Stimulated activated CD4-positive, alpha-beta T cell treated with anti-CD3 and anti-CD28 coated beads, Interleukin-15, amount 100 ng/mL, for 48 hours (primary cell): ENCODE results near the gene STIM1.

Experiments used
- DNase-seq, 2 donors: peaks; one replicate each; pipeline ENCODE4 v3.0.0-alpha.2; 2020; ENCODE audit warnings: low read depth in 2 of 2

Gene STIM1

DNA sequence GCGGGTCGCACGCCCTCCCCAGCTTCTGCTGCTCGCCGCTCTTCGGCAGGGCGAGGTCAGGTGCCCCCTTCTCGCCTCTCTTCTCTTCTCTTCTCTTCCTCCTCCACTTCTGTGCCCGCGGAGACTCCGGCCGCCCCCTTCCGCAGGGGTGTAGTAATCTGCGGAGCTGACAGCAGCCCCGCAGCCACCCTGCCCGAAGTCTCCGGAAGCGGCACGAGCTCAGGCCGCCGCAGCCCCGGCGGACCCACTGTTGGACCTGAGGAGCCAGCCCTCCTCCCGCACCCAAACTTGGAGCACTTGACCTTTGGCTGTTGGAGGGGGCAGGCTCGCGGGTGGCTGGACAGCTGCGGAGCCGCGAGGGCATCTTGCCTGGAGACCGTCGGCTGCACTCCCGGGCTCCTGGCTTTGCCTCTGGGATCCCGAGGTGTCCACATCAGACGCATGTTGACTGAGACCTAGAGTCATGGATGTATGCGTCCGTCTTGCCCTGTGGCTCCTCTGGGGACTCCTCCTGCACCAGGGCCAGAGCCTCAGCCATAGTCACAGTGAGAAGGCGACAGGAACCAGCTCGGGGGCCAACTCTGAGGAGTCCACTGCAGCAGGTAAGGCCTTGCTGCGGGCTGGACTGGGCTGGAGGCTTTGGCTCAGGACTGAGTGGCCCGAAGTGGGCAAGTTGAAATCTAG is 486 bp downstream of the STIM1 start:
- peak in 1 of 2 donors; percentile 35 for DNase-seq

DNA sequence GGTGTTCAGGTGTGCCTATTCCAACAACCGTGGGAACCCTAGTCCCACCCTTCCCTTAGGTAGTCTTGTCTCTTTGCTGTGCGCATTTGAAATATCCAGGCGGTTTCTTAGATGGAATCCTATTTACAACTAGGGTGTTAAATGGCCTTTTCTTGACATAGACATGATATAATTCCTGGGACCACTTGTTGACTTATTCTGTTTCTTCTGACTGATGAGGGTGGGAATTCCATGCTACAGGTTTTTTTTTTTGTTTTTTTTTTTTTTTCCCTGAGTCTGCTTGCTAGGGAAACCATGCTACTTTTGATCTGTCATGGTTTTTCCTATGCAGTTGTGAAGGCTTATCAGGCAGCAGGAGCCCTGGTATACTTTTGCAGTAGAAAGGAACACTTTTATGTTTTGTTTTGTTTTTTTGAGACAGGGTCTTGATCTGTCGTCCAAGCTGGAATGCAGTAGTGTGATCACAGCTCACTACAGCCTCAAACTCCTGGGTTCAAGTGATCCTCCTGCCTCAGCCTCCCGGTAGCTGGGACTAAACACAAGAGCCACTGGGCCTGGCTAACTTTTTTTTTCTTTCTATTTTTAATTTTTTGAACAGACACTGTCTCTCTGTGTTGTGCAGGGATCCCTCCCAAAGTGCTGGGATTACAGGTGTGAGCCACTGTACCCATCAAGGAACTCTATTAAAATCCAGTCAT is 1.5 kb downstream of the STIM1 start:
- DNase-seq = no peak

DNA sequence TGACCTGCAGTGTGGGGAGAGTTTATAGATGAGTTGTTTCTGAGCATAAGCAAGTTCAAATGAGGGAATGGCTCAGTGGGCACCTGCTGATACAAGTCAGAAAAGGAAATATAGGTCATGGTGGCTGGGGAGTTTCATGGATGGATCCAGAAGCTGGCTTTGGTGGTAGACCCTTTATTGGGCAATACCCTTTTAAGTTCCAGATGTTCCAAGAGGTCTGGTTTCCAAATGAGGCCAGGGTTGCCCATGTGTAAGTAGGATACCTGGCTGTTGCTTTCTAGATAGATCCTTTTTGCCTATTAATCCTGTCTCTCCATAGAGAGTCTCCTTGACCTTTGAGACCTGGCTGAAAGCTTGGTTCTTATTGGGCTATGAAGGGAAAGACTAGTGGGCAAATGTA is 2.2 kb downstream of the STIM1 start:
- no peak for DNase-seq

DNA sequence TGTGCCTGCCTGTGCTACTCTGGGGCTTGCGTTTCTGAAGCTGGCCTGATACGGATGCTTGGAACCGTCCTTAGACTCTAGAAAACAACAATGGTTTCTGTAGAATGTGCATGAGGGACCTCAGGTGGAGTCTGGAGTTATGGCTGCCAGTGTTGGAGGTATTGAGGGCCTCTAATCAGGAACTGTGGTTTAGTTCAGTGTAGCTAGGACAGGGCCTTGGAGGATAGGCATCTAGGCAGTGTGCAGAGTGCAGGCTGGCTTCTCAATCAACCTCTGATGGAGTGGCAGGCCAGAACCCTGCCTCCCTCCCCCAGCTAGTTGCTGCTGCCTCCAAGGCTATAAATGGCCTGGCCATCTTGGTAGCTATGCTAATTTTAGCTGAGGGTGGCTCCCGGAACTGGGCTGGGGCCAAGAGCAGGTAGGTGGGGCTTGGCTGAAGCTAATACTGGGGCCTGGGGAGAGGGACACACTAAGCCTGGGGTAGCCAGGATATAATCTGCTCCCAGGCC is 4.0 kb downstream of the STIM1 start:
- no peak for DNase-seq

DNA sequence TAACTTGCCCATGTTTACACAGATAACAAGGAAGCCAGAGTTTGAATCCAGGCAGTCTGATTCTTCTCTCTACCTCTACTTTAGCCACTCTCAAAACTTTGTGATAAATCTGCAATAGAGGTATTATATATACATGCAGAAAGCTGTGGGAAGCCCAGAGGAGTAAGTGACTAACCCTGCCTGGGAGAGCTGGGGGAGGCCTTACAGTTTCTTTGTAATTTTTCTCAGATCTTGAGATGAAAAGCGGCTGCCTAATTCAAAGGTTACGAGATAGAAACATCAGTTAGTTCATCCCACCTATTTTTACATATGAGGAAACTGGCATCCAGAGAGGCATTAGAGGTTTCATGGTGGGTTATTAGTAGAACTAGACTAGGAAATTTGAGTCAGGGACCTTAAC is 4.9 kb downstream of the STIM1 start:
- DNase-seq = peak in 1 of 2 donors; percentile 45

DNA sequence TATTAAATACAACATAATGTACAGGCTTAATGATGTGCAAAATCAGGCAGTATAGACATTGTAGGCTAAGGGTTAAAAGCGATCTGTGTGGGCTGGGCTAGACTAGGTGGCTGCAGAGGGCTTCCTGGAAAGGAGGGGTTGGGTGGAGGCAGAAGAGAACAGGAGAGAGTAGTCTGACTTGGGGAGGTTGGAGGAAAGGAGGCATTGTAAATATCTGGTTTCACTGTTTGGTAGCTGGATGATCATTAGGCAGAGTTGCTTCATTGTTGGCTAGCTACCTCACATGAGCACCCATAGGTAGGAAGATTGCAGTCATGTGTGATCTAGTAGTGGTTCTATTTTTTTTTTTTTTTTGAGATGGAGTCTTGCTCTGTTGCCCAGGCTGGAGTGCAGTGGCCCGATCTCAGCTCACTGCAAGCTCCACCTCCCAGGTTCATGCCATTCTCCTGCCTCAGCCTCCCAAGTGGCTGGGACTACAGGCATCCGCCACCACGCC is 5.5 kb downstream of the STIM1 start:
- peak in 1 of 2 donors; percentile 30 for DNase-seq

DNA sequence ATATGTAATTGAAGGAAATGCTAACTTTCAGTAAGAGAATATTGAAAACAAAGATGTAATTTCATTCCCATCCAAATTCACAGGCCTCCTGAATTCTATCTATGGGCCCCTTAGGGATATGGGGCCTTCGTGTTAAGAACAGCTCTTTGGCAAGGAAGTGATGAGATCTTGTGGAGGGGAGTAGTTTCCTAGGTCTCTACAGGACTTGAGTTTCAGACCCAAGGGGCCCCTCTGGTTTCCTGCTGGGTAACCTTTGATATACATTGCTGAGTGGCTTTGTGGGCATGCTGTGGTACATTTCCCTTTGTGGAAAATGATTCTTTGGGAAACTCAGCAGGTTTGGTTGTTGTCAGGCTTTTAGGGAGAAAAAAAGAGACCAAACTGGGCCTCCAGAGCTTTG is 6.2 kb downstream of the STIM1 start:
- no peak for DNase-seq

DNA sequence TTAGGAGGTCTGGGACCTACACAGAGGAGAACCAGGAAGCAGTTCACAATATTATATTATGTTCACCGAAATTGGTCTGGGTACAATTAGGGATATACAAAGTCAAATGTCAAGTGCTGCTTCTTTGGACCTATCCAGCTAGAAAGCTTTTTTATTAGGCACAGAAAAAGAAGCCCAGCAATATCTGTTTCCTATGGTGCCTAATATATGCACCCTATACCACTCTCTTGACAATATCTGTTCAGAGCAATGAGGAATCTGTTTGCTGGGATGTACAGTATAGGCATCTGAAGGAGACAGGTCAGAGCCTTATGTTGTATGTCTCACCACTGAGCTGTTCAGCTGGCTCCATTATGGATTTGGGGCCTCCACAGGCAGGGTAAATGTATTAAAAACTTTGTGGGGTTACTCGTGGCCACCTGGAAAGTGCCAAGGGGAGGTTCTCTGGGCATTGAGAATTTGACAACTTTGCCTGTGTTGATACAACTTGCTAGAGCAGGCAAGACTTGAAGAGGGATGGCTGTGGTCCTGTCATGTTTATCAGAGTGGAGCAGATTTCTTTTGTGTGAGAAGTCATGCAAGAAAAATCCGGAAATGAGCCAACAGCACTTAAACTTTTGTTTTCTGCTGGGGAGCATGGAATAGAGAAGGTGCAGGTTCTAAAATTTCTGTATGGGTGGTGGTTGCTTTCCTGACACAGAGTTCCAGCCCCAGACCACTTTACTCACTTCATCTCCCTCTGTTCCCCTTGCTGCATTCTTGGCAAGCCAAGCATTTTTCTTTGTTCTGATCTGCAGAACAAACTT is 10.1 kb downstream of the STIM1 start:
- DNase-seq = no peak

DNA sequence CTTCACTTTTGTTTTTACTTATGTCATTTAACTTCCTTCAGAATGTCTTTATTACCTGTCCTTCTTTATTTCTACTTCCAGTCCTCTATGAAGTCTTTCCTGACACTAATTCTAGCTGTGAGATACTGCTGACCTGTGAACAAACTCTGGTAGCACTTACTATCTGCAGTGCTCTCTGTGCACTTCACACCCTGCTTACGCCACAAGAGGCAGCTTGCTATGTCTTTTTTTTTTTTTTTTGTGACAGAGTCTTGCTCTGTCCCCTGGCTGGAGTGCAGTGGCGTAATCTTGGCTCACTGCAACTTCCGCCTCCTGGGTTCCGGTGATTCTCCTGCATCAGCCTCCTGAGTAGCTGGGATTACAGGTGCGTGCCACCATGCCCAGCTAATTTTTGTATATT is 10.7 kb downstream of the STIM1 start:
- no peak for DNase-seq

DNA sequence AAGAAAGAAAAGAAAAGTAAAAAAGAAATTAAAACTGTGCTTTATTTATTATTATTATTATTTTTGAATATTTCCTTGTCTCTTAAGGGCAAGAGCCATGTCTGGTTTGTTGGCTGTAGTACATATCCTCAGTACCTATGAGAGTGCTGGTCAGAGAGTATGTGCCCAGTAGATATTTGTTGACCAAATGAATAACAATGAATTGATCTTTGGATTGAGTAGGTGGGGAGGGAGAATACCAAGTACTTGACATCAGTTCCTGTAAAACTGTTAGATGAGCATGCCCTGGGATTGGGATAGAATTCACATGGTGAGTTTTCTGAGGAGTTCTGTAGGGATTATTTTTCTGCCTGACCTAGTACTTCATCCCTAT is 11.4 kb downstream of the STIM1 start:
- DNase-seq = no peak

DNA sequence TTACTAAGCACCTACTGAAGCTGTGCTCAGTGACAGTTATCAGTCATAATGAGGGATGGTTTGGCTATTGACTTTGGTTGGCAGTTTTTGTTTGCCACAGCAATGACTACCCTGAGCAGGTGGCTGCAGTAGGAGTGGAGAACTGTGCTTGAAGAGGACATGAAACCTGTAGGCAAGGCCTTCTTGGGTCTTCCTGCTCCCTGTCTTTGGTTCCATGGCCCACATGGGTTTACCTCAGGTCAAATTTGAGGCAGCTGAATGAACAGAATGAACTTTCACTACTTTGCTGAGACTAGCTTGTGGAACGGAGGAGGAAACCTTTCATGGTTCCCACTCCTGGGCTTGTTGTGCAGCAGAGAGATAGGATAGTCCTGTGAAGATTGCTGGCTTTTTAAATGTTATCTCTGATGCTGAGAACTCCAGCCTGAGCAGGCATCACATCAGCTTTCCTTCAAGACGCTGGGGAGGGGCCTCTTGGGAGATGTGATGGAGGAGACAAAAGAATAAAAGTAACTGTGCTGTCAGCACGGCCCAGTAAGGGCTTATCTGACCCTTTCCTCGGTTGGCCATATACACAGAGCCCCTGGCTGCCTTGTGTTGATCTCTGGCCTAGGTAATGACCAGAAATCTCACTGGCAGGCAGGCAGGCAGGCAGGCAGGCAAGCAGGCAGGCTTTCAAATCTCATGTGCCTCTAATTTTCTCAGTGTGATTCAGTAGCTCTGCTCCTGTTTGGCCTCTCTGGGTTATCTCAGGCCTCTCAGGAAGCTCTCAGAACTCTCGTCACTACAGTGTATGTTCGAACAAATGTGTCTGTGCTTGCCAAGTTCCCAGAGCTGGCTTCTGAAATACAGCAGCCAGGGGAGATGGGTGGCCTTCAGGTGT is 12.0 kb downstream of the STIM1 start:
- peak in 1 of 2 donors; percentile 27 for DNase-seq

DNA sequence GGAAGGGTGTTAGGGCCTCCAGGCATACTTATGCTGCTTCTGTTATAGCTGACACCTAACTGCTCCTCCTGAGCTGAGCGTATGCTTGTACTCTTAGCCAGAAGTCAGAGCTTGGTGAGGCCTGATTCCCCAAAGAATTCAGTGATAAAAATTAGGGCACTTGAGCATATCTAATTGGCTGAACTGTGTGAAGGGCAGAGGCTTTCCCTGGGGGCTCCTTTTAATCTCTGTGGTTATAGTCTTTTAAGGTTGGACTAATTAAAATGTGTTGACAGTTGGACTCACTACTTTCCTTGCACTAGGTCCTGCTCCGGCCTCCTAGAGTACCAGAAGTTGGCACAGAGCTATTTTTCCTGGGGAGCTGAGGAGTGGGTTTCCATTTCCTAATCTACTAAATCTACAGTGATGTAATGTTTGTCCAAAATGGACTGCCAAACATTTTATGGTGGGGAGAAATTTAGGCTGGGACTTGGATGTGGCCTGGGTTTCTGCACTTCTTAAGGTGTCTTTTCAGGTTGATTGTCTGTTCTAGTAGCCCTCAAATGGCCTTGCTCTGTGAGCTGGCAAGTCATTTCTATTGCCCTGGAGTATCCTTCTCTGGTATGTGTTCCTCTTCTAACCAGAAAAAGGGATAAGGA is 18.4 kb downstream of the STIM1 start:
- DNase-seq = no peak

DNA sequence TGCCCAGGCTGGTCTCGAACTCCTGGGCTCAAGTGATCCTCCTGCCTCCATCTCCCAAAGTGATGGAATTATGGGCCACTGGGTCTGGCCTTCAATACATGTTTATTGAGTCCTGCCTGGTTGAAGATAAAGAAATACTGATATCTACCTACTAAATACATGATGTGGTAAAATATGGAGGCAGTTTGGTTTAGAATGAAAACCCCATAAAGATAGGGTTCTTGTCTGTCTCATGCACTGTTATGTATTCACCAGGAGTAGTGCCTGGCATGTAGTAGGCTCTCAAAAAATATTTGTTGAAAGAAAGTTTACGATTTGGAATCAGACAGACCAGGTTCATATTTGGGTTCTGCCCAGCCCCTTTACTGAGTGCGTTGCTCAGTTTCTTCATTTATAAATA is 21.1 kb downstream of the STIM1 start:
- no peak for DNase-seq

DNA sequence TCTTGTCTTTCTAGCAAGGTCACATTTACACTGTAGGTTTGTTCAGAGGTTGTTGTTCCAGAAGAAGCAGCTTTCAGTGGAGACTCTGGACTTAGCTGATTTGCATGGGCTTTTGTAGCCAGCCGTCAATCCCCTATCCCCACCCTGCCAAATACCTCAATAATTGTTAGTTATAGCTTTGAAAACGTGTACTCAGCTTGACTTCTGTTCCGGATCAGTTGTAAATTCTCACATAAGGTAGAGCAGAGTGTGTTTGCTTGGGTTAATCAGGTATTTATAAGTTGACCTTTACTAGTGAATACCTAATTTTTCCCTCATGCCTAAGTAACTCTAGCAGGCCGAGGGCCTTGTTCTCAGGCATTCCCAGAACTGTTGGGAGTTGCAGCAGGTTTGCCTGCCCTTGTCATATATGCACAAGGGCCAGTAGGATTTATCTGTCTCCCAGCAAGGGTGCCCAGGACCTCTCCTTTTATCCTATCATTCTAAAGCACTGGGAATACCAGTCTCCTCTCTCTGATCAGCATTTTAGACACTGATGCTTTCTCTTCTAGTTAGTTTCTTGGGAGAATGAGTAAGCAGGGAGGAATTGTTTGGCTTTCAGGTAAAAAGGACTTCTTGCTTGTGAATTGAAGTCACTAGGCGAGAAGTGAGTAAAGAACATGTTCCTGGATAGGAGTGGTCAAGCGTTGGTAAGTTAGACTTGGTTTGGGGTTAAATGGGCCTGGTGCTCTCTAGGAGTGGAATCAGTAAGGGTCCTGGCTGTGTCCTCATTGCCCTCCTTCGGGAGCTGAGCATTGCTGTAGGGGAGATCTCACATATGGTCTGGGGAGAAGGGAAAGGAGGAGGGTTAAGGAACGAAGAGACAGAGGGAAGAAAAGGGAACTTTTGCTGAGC is 22.1 kb downstream of the STIM1 start:
- no peak for DNase-seq

DNA sequence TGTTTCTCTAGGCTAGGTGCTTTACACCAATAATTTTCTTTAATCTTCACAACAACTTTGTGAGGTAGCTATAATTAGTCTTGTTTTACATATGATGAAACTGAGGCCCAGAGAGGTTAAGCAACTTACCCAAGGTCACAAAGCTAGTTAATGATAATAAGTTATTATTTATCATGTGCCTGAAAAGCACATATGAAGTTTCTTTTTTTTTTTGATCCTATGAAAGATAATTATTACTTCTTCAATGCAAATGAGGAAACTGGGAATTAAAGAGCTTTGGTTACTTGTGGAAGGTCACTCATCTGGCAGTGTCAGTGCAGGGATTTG is 22.8 kb downstream of the STIM1 start:
- no peak for DNase-seq

DNA sequence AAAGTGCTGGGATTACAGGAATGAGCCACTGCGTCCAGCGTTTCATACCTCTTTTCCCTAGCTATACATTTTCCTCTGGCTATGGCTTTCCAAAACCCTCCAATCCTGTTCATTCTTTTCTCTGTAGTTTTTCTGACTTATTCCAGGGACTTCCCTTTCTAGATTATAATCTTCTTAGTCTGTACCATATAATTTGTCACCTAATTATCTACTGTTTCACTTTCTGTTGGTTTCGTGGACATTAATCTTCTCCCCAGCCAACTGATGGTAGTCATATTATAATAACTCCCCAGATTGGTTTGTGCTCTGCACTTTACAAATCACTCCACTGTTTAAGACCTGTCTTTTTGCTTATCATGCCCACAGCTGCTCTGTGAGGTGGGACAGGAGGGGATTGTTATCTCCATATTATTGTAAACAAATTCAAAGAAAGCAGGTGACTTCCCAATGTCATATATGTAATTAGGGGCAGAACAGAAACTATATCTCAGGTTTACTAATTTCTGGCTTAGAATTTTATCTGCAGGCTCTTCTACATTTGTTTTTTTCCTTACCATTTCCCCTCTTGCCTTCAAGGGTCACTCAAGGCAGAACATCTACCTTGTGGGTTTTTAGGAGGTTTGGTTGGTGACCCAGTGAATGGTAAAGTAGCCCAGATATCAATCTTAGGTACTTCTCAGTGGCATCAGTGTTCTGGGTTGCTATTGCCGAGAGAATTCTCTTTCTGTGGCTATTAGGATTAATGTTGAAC is 23.9 kb downstream of the STIM1 start:
- no peak for DNase-seq

DNA sequence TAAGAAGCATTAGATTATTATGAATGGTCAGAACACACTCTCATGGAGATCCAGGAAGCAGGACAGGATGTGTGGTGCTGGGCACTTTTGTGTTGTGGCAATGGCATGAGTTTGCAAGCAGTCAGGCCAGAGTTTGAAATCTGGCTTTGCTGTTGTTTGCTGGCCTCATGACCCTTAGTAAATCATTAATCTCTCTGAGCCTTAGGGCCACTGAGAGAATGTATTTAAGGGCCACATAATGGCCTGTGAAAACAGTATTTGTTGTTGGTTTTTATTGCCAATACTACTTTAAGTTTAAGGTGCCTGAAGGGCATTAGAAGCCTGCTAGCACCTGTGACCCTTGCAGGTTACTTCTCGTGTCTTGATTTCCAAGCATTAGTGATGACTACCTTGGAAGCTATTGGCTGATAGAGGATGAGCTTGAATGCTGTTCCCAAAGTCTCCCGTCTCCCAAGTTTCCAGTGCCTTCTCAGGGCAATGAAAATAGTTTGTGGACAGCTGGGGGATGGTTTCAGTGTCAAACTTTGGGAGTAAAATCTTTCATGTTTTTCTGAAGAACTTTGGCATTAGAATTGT is 24.6 kb downstream of the STIM1 start:
- DNase-seq = no peak

DNA sequence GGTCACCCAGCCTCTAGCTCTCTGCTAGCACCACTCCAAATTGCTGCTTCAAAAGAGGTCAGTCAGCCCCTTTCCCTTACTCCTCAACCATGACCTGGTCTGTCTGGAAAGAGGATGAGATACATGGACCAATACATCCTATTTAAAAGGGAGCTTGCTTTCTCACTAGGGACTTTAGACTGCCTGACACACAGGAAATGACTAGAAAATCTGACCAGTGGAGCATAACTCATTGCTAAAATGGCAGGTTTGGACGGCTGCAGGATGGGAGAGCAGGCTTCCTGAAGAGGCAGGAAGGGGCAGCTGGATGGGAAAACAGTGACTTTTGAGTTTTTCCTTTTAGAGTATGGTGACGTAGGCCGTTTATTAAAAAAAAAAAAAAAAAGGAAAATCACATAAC is 25.3 kb downstream of the STIM1 start:
- DNase-seq = no peak

DNA sequence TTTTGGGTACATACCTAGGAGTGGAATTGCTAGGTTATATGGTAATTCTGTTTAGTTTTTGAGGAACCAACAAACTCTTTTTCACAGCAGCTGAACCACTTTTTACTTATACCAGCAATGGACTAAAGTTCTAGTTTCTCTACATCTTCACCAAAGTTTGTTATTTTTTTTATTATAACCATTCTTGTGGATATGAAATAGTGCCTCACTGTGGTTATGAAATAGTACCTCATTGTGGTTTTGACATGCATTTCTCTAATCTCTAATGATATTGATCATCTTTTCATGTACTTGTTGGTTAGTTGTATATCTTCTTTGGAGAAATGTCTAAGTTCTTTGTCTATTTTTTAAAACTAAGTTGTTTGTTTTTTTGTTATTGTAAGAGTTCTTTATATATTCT is 27.2 kb downstream of the STIM1 start:
- DNase-seq = no peak
